ENCODE measurements around the gene WDR70. TPM values are rescaled to one million over a fixed set of nuclear protein-coding genes. Genes with fewer than 3 reads are reported as not detected.

Gene WDR70
- total RNA-seq, 1 experiment from 2014 or later = 25.0 TPM

DNA sequence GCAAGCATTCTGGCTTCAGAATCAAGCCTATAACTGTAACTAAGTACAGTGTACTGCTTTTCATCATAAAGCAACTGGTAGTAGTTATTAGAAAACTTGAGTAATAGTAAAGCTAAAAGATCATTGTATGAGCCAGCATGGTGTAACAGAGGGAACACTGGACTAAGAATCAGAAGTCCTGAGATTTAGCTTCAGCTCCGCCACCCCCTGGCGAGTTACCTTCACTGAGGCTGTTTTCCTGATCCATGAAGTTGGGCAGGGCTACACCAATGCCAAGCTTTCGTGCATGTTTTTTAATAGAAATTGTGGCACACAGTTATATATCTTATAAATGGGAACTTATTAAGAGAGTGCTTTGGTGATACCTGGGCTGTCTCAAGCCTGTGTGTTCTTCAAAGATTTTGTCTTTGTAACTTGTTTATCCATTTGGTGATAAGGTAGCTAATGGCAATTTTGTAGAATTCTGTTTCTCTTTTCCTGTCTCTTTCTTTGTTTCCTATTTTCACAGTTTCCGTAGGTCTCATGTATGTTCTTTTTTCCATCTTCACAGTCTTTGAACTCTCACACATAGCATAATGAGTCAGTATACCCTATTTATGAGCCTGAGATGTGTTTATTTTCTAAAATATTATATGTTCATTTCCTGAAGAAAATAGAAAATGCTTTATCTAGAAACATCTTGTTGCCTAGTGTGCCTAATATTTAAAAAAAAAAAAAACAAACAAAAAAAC lies 358.4 kb downstream of the WDR70 start:
- Histone ChIP-seq H3K36me3 (ENCODE audit: low read depth, low read length) (no peaks in the 10 kb centered on the region), H3K4me3 (ENCODE audit: low read length) (no peak overlapping the region), H3K27me3 (ENCODE audit: low read length) (no peaks in the 10 kb centered on the region), H4K20me1 (ENCODE audit: low read length) (no peaks in the 10 kb centered on the region), H2AFZ (ENCODE audit: low read length) (no peak overlapping the region), H3K4me1 (ENCODE audit: insufficient read depth, low read length) (peaks cover 21% of the 10 kb centered on the region), H3K27ac (ENCODE audit: low read length) (no peak overlapping the region), H3K4me2 (ENCODE audit: low read length) (0 out of 2 replicates have a peak overlapping the region, but pooled peaks have one; percentile 3), H3K79me2 (ENCODE audit: low read length) (no peaks in the 10 kb centered on the region), H3K9me3 (ENCODE audit: low read length) (no peaks in the 10 kb centered on the region), H3F3A (ENCODE audit: low read length, unreplicated experiment) (no peaks in the 10 kb centered on the region), H3K9ac (ENCODE audit: low read length) (no peak overlapping the region), H3K9me2 (replicated peaks; ENCODE audit: low read length) (no peaks in the 10 kb centered on the region)
- ATAC-seq = no peak
- no TSS peak for BruUV-seq (replicated peaks)
- no peak for DNase-seq
- CTCF ChIA-PET = interaction anchor here (0.6 kb wide), 1 partner anchor 1047 kb away, joined by 7 read pairs; no protein-coding TSS in a partner anchor
- POLR2A ChIA-PET (ENCODE audit: unreplicated experiment) = no interaction called here
- intact Hi-C loops (cut with micrococcal nuclease) = loop anchor here (2.0 kb wide), 1 partner anchor 15 kb away; no protein-coding TSS in a partner anchor
- TF ChIP-seq EZH2phosphoT487 (IDR thresholded peaks at IDR 0.05; ENCODE audit: borderline replicate concordance, low read length) = no peak

- H3K27me3 ChIP-seq (ENCODE audit: low read length) = no peaks in the 10 kb centered on the region
- no TSS peak for BruUV-seq (replicated peaks)
- peaks cover 21% of the 10 kb centered on the region for H3K4me1 ChIP-seq (ENCODE audit: insufficient read depth, low read length)
- H3K9me3 ChIP-seq (ENCODE audit: low read length) = no peaks in the 10 kb centered on the region
- H4K20me1 ChIP-seq (ENCODE audit: low read length) = no peaks in the 10 kb centered on the region
- no peaks in the 10 kb centered on the region for H3K36me3 ChIP-seq (ENCODE audit: low read depth, low read length)
- no peak overlapping the region for H3K9ac ChIP-seq (ENCODE audit: low read length)
- no peaks in the 10 kb centered on the region for H3K9me2 ChIP-seq (replicated peaks; ENCODE audit: low read length)
- no peaks in the 10 kb centered on the region for H3F3A ChIP-seq (ENCODE audit: low read length, unreplicated experiment)
- DNase-seq = peak; percentile 90
- peak; percentile 85 for ATAC-seq
- H3K27ac ChIP-seq (ENCODE audit: low read length) = peak overlapping the region; percentile 12
- TF ChIP-seq EZH2phosphoT487 (IDR thresholded peaks at IDR 0.05; ENCODE audit: borderline replicate concordance, low read length) (no peak), CTCF (conservative IDR thresholded peaks at IDR 0.05; ENCODE audit: low read depth, low read length) (no peak), EZH2 (IDR thresholded peaks at IDR 0.05; ENCODE audit: low read length, unreplicated experiment) (no peak)
- intact Hi-C loops (cut with micrococcal nuclease) = loop anchor here (2.0 kb wide), 1 partner anchor 15 kb away; no protein-coding TSS in a partner anchor
- H3K79me2 ChIP-seq (ENCODE audit: low read length) = no peaks in the 10 kb centered on the region
- no peak overlapping the region for H3K4me3 ChIP-seq (ENCODE audit: low read length)
- no peak overlapping the region for H2AFZ ChIP-seq (ENCODE audit: low read length)
- POLR2A ChIA-PET (ENCODE audit: unreplicated experiment) = interaction anchor here (0.6 kb wide), 1 partner anchor 359 kb away, joined by 3 read pairs; the partner anchor contains the start of gene WDR70
- peak overlapping the region; percentile 56 for H3K4me2 ChIP-seq (ENCODE audit: low read length)
- CTCF ChIA-PET = interaction anchor here (0.6 kb wide), 1 partner anchor 1048 kb away, joined by 7 read pairs; no protein-coding TSS in a partner anchor
These were observed 359.1 kb downstream of the WDR70 start for GRCh38 chr5:37738057-37738691.

- POLR2A ChIA-PET (ENCODE audit: unreplicated experiment) = no interaction called here
- peak overlapping the region; percentile 56 for H3K4me2 ChIP-seq (ENCODE audit: low read length)
- no peaks in the 10 kb centered on the region for H3K9me3 ChIP-seq (ENCODE audit: low read length)
- intact Hi-C loops (cut with micrococcal nuclease) = loop anchor here (2.0 kb wide), 1 partner anchor 16 kb away; no protein-coding TSS in a partner anchor
- H3K9me2 ChIP-seq (replicated peaks; ENCODE audit: low read length) = no peaks in the 10 kb centered on the region
- H3K36me3 ChIP-seq (ENCODE audit: low read depth, low read length) = no peaks in the 10 kb centered on the region
- H4K20me1 ChIP-seq (ENCODE audit: low read length) = no peaks in the 10 kb centered on the region
- no peak overlapping the region for H3K9ac ChIP-seq (ENCODE audit: low read length)
- BruUV-seq (replicated peaks) = no TSS peak
- no peak overlapping the region for H3K4me3 ChIP-seq (ENCODE audit: low read length)
- CTCF ChIA-PET = no interaction called here
- no peaks in the 10 kb centered on the region for H3K79me2 ChIP-seq (ENCODE audit: low read length)
- peaks cover 21% of the 10 kb centered on the region for H3K4me1 ChIP-seq (ENCODE audit: insufficient read depth, low read length)
- no peak for TF ChIP-seq EZH2 (IDR thresholded peaks at IDR 0.05; ENCODE audit: low read length, unreplicated experiment)
- TF ChIP-seq CTCF (conservative IDR thresholded peaks at IDR 0.05; ENCODE audit: low read depth, low read length) = no peak
- TF ChIP-seq EZH2phosphoT487 (IDR thresholded peaks at IDR 0.05; ENCODE audit: borderline replicate concordance, low read length) = no peak
- no peak overlapping the region for H3K27ac ChIP-seq (ENCODE audit: low read length)
- peak; percentile 47 for ATAC-seq
- DNase-seq = no peak
- no peak overlapping the region for H2AFZ ChIP-seq (ENCODE audit: low read length)
- no peaks in the 10 kb centered on the region for H3K27me3 ChIP-seq (ENCODE audit: low read length)
- H3F3A ChIP-seq (ENCODE audit: low read length, unreplicated experiment) = no peaks in the 10 kb centered on the region
These were observed 359.9 kb downstream of the WDR70 start for GRCh38 chr5:37738865-37739488.
